Activated CD4-positive, alpha-beta T cell treated with anti-CD3 and anti-CD28 coated beads, Interleukin-2, amount 50 U/mL, for 4 hours (primary cell): Measurements from ENCODE around the gene SEPTIN11.
"Not testable (repeated sequence)": the region's sequence is repeated elsewhere in the genome, so short reads cannot be mapped to it uniquely, and the experiment has no call there.

Experiments used
- DNase-seq, 2 experiments: peaks; one replicate each; pipeline ENCODE4 v3.0.0-alpha.2; 2020

Gene SEPTIN11

DNA sequence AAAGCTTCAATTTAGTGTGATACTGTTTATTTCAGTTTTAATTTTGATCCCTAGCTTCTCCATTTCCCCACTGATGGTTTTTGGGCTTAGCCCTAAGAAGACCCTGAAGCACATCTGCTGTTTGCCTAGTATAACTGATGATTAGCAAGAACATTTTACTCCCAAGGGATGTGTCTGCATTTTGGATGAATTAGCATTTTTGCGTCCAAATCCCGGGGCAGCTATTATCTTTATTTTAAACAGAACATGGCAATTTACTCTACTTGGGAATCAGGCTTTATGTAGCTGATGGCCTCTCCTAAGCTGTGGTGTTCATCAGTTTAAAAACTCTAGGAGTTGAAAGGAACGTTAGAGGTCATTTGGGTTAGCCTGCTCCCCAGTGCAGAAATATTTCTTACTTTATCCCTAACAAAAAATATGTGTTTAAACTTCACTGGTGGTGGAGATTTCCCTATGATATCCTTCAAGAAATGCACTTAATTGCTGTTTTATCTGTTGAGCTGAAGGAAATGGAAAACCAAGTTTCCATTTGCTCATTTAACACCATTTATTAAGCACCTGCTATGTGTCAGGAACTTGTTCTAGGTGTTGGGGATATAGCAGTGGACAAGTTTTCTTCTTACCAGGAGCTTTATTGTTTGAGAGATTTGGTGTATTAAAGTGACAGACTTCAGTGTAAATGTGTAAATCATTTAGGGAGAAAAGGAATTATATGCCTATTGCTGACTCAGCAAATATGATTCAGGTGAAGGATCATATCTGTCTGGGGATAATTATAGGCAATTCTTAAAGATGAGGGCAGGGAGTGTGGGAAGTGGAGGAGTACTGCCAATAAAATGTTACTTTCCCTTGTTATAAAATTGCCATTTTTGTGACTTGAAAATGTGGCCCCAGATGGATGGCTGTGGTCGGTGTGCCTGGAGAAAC lies 3.4 kb downstream of the SEPTIN11 start:
- no peak for DNase-seq

DNA sequence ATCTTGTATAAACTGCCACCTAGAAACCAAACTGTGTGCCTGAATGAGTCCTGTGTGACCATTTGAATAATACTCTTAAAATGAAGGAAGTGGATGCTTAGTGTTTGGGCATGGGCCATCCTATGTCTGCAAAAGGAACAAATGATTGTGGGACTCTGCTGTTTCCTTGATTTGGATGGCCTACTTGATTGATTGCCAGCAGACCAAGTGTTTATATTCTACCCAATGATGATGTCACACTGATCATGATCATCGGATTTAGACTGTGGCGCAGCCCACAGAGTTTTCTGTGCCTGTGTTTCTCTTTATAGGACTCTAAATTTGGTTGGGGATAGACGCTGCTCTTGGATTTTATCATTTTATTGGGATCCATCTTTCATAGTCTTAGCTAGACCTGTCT lies 4.4 kb downstream of the SEPTIN11 start:
- DNase-seq, result no peak

DNA sequence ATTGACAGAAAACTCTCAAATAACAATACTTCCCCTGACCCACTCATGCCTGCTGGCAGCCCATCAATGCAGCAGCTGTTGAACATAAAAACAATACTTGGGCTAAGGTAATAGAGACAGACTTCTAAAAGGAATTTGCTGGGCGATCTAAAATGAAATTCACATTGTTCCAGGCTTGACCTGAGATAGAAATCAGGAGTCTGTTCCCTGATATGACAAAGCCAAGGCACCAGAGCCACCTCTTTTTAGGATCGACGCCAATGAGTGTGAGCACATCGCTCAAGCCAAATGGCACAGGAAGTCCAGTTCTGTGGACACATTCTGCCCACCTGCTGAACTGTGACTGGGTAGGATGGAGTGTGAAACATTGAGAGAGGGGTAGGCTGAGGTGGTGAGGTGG lies 4.9 kb downstream of the SEPTIN11 start:
- no peak for DNase-seq

DNA sequence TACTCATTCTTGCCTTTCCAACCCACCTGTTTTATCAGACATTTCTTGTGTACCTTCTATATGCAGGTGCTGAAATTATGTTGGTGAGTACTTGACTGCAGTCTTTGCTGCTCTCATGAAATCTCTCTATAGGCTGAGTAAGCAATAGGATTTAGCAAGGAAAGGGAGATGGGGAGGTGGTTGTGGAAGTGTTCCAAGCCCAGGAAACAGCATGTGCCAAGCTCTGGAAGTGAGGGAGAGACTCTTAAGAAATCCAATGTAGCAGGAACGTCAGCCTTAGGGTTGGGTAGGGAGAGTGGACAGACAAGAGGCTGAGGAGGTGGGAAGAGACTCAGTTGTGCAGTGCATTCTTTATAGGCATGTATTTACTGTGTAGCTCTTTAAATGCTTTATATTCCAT lies 5.6 kb downstream of the SEPTIN11 start:
- no peak for DNase-seq

GRCh38 chr4:76957004-76957738 lies 7.6 kb downstream of the SEPTIN11 start:
- DNase-seq, result no peak

DNA sequence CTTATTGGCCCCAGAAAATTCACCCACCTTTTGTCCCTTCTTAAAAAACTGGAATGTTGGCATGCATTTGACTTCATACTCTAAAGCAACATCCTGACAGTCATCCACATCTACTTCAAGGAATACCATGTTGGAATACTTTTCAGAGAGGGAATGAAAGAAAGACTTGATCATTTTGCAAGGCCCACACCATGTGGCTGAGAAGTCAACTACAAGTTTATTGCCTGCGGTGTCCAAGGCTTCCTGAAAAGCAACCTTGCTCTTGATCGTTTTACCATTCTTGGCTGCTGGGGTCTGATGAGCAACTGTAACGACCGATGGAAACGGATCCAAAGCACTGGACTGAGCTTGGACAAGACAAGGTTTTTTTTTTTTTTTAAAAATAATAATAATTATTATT lies 9.3 kb downstream of the SEPTIN11 start:
- no peak for DNase-seq

DNA sequence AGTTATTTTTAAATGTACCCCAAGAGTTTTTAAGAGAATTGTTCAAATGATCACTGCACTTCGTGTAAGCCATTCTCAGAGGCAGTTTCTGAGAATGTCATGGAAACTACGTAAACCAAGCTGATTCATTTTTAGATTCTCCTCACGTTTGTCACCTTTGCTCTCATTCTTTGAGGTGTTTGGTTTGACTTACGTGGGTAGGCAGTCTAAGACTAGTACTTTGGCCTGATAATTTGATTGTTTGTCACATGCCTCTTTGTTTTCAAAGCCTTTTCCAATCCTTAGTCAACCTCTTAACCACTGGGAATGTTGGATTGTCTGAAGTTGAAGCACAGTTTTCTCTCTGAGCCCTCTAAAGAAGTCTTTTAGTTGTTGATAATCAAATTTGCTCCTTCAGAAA lies 10.5 kb downstream of the SEPTIN11 start:
- no peak for DNase-seq

GRCh38 chr4:76962406-76963130 lies 13.0 kb downstream of the SEPTIN11 start:
- no peak for DNase-seq

GRCh38 chr4:76963131-76963750 lies 13.7 kb downstream of the SEPTIN11 start:
- no peak for DNase-seq

DNA sequence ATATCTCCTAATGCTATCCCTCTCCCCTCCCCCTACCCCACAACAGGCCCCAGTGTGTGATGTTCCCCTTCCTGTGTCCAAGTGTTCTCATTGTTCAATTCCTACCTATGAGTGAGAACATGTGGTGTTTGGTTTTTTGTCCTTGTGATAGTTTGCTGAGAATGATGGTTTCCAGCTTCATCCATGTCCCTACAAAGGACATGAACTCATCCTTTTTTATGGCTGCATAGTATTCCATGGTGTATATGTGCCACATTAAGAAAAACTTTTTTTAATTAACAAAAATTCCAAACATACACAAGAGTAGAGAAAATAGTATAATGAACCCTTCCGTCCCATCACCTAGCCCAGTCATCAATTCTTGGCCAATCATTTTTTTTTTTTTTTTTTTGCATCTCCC lies 14.4 kb downstream of the SEPTIN11 start:
- DNase-seq, result not testable (repeated sequence)

- no peak for DNase-seq
Observed at GRCh38 chr4:76964769-76965168, 15.2 kb downstream of the SEPTIN11 start.

DNA sequence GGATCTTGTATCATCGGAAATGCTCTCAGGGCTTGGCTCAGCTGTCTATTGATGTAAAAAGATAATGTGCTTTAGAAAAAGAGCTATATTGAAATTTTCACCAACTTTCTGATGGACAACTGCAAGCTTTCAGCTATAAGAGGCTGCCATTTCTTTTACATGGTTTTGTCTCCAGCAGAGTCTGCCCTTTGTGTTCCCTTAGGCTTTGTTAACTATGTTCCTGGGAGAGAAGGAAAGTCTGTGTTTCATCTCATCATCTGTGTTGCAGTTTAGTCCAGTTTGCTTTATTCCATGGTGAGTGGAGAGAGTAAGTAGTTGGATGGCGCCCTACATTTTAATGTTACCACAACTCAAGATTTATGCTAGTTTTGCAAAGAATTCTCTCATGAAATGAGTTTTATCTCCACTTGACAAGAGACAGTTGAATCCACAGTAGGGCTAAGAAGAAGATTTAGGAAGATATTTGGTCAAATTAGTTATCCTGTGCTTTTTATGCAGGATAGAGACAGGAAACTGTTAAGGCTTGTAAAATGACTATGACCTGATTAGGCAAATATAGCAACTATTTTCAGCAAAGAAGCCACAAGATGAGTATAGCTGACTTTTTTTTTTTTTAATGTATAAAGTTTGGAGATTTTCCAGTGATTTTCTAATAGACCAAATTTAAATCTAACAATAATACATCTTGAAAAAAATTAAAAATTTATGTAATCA lies 16.5 kb downstream of the SEPTIN11 start:
- DNase-seq, result no peak

DNA sequence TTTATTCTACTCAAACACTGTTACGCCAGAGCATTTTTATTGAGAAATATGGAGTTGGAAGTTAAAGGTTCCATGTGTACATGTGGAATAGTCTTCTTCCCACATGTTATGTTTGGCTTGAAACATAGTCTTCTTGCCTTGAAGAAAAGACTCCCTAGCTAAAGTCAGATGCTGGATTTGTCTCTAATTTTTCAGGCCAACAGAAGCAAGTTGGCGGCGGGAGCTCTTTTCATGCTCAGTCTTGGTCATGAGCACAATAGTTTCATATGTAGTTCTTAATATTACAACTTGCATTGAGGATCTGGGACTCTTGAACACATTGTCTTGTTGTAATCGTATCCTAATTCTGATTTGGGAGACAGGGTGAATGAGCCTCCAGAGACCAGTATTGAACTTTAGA lies 19.4 kb downstream of the SEPTIN11 start:
- DNase-seq, result no peak

DNA sequence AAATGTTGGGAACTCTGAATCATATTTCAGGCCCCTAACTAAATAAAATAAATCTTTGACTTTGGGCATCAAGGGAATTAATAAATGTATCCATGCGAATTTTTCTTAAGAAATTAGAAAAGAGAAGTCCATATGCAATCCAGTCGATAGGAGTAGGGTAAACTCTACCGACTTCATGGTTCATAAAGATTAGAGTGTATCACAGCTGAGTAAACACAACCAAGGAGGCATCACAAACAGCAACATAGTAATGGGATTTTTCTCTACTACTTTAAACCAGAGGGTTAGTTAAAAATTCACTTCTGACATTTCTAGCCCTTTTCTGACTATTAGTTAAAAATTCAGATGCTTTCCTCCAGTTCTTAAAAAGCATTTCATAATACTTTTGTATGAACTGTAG lies 19.9 kb downstream of the SEPTIN11 start:
- DNase-seq, result no peak

DNA sequence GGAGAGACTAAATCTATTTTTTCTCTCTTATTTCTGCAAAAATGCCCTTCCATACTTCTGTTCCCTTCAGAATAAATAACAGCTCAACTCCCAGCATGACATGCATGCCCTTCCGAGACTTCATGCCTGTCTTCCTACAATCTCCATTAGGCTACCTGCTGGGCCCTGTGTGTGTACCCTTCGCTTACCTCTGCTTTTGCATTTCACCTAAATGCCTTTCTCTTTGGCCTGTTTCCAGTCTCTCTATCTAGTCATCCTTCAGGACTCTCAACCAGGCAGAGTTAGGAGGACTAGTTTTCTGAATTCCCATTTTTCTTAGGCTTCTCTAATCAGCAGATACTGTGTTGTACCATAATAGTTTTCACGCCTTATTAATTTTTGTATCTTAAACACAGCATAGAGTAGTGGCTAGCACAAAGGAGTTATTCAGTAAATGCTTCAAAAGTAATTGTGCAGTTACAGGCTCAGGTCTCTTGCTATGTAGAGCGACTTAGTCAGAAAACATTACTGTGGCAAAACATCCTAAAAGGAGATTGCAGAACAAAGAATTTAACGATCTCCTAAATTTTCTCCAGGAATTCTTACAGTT lies 20.5 kb downstream of the SEPTIN11 start:
- DNase-seq, result no peak

GRCh38 chr4:76972306-76972705 lies 22.8 kb downstream of the SEPTIN11 start:
- DNase-seq, result no peak

DNA sequence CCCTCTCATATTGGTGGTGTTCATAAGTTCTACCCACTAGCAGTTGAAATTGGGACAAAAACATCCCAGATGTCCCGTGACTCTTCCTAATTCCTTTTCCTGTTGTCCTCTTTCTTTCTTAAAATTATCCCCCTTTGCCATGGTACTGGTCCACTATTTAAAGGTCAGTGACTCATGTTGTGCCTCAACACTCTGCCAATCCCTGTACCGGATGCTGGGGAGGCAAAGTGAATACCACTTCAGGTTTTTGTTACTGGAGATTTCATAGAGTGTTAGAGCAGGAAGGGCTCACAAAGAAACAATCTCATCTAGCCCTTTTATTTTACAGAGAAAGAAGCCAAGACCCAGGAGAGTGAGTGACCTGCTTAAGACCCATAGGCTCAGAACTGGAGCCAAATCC lies 24.6 kb downstream of the SEPTIN11 start:
- no peak for DNase-seq

GRCh38 chr4:76977113-76977512 lies 27.6 kb downstream of the SEPTIN11 start:
- no peak for DNase-seq

- no peak for DNase-seq
Observed at GRCh38 chr4:76977736-76978350, 28.3 kb downstream of the SEPTIN11 start.

- DNase-seq, result no peak
Observed at GRCh38 chr4:76979236-76979635, 29.7 kb downstream of the SEPTIN11 start.

GRCh38 chr4:76980261-76980660 lies 30.7 kb downstream of the SEPTIN11 start:
- DNase-seq, result no peak

GRCh38 chr4:76981644-76982043 lies 32.1 kb downstream of the SEPTIN11 start:
- DNase-seq, result no peak
